ENCODE data around the gene LDLRAD4.

DNA sequence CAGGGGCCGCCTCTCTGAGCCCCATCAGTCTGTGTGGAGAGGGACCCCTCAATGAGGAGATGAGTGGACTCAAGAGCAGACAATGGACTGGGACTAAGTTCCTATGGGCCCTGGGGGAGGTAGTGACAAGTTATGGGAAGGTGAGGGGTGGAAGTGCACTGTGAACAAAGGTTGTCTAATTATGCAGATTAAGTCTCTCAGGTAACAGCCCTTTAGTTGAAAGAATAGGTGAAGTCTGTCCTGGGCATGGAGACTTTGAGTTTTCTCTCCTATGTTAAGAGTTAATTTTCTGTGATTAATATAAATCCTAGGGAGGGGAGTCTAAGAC, 264.0 kb downstream of the LDLRAD4 start:
- TF ChIP-seq, protein P1, sequence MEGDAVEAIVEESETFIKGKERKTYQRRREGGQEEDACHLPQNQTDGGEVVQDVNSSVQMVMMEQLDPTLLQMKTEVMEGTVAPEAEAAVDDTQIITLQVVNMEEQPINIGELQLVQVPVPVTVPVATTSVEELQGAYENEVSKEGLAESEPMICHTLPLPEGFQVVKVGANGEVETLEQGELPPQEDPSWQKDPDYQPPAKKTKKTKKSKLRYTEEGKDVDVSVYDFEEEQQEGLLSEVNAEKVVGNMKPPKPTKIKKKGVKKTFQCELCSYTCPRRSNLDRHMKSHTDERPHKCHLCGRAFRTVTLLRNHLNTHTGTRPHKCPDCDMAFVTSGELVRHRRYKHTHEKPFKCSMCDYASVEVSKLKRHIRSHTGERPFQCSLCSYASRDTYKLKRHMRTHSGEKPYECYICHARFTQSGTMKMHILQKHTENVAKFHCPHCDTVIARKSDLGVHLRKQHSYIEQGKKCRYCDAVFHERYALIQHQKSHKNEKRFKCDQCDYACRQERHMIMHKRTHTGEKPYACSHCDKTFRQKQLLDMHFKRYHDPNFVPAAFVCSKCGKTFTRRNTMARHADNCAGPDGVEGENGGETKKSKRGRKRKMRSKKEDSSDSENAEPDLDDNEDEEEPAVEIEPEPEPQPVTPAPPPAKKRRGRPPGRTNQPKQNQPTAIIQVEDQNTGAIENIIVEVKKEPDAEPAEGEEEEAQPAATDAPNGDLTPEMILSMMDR (IDR thresholded peaks at IDR 0.05; ENCODE audit: insufficient read depth, low read length): no peak
- TF ChIP-seq POLR2AphosphoS5 (IDR thresholded peaks at IDR 0.05; ENCODE audit: low read depth) (no peak), GABPA (IDR thresholded peaks at IDR 0.05; ENCODE audit: low read depth) (no peak)
- TF ChIP-seq, protein P2, sequence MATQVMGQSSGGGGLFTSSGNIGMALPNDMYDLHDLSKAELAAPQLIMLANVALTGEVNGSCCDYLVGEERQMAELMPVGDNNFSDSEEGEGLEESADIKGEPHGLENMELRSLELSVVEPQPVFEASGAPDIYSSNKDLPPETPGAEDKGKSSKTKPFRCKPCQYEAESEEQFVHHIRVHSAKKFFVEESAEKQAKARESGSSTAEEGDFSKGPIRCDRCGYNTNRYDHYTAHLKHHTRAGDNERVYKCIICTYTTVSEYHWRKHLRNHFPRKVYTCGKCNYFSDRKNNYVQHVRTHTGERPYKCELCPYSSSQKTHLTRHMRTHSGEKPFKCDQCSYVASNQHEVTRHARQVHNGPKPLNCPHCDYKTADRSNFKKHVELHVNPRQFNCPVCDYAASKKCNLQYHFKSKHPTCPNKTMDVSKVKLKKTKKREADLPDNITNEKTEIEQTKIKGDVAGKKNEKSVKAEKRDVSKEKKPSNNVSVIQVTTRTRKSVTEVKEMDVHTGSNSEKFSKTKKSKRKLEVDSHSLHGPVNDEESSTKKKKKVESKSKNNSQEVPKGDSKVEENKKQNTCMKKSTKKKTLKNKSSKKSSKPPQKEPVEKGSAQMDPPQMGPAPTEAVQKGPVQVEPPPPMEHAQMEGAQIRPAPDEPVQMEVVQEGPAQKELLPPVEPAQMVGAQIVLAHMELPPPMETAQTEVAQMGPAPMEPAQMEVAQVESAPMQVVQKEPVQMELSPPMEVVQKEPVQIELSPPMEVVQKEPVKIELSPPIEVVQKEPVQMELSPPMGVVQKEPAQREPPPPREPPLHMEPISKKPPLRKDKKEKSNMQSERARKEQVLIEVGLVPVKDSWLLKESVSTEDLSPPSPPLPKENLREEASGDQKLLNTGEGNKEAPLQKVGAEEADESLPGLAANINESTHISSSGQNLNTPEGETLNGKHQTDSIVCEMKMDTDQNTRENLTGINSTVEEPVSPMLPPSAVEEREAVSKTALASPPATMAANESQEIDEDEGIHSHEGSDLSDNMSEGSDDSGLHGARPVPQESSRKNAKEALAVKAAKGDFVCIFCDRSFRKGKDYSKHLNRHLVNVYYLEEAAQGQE (IDR thresholded peaks at IDR 0.05; ENCODE audit: insufficient replicate concordance, low read depth): no peak

Data from HL-60 (cell line).